Endothelial cell of umbilical vein (primary cell): ENCODE data around the gene ABCA7. TPM values are rescaled to one million over a fixed set of nuclear protein-coding genes. Genes with fewer than 3 reads are reported as not detected.

Experiments used
- BruUV-seq: library from RNA; stranded (reverse); fragments of 400-500 nt; replicated peaks from 2 replicates; lab custom pipeline; 2021; lab: Mats Ljungman, UMichigan
- CTCF ChIA-PET: fragments of 300-600, 350-600 bp; sonication (Branson Sonifier 250); formaldehyde crosslinking; loops from one replicate; lab custom pipeline; 2021; ENCODE audit warnings: antibody characterized with exemption, inconsistent platforms; lab: Charles Lee
- POLR2A ChIA-PET: fragments of 300-600, 350-600 bp; sonication (Branson Sonifier 250); formaldehyde crosslinking; loops from one replicate; lab custom pipeline; 2021; ENCODE audit warnings: antibody characterized with exemption, inconsistent platforms; lab: Charles Lee
- DNase-seq: peaks from one replicate; pipeline ENCODE4 v3.0.0-alpha.2; 2011; ENCODE audit warnings: low read depth, low spot score
- FAIRE-seq: peaks from 2 replicates; lab custom pipeline; 2011; peaks lifted over from hg19 to GRCh38; lab: Jason Lieb, UNC
- H2AFZ ChIP-seq: 2 replicates; pipeline ENCODE4 v1.6.0; 2012; ENCODE audit warnings: low read depth, low read length, control low read depth, inconsistent platforms
- H3K27ac ChIP-seq: 2 replicates; pipeline ENCODE4 v1.5.1; 2011; ENCODE audit warnings: low read depth, mild to moderate bottlenecking, control low read depth, low read length, moderate library complexity; ENCODE audit not compliant: insufficient read depth
- H3K27me3 ChIP-seq, 2 experiments: 2 replicates each; pipeline versions ENCODE4 v1.6.0 to v1.6.1; 2011; ENCODE audit warnings: low read length in 2 of 2, mixed read lengths in 1 of 2; ENCODE audit not compliant: control insufficient read depth in 2 of 2, insufficient read depth in 2 of 2
- H3K36me3 ChIP-seq, 2 experiments: 2 replicates in 1 of 2; 3 replicates in 1 of 2; pipeline ENCODE4 v1.5.1; 2011; ENCODE audit warnings: low read length in 2 of 2, mild to moderate bottlenecking in 1 of 2, moderate library complexity in 1 of 2; ENCODE audit not compliant: control insufficient read depth in 2 of 2, insufficient read depth in 2 of 2; ENCODE audit errors: extremely low read depth in 1 of 2
- H3K4me1 ChIP-seq: 3 replicates; pipeline ENCODE4 v1.5.1; 2011; ENCODE audit warnings: mild to moderate bottlenecking, low read length; ENCODE audit not compliant: control insufficient read depth, insufficient read depth; ENCODE audit errors: extremely low read depth
- H3K4me2 ChIP-seq: 2 replicates; pipeline ENCODE4 v1.6.1; 2011; ENCODE audit warnings: low read length, control low read depth, mixed read lengths; ENCODE audit not compliant: insufficient read depth
- H3K4me3 ChIP-seq, 3 experiments: fragments of 200-600 bp in 1 of 3; sonication (generic), shearing (Covaris generic) in 1 of 3; replicated peaks in 1 of 3; 2 replicates each; pipeline ENCODE4 v1.5.1; 2011 to 2016; ENCODE audit warnings: control low read depth in 3 of 3, low read length in 3 of 3, mild to moderate bottlenecking in 2 of 3, inconsistent platforms in 1 of 3, low read depth in 1 of 3, moderate library complexity in 1 of 3; ENCODE audit not compliant: insufficient read depth in 1 of 3
- H3K79me2 ChIP-seq: 2 replicates; pipeline ENCODE4 v1.6.0; 2012; ENCODE audit warnings: low read length, inconsistent platforms; ENCODE audit not compliant: control insufficient read depth, insufficient read depth
- H3K9ac ChIP-seq: replicated peaks from 2 replicates; pipeline ENCODE3; 2011; ENCODE audit warnings: low read length, control low read depth; ENCODE audit not compliant: insufficient read depth; ENCODE audit errors: extremely low read depth
- H3K9me1 ChIP-seq: replicated peaks from 3 replicates; pipeline ENCODE4 v1.6.0; 2011; ENCODE audit warnings: mild to moderate bottlenecking, low read length; ENCODE audit not compliant: control insufficient read depth, insufficient read depth; ENCODE audit errors: extremely low read depth
- H3K9me3 ChIP-seq: replicated peaks from 2 replicates; pipeline ENCODE4 v1.5.1; 2012; ENCODE audit warnings: low read length, inconsistent platforms; ENCODE audit not compliant: control insufficient read depth, insufficient read depth
- H4K20me1 ChIP-seq: replicated peaks from 2 replicates; pipeline ENCODE3; 2011; ENCODE audit warnings: mild to moderate bottlenecking, low read length; ENCODE audit not compliant: control insufficient read depth, insufficient read depth; ENCODE audit errors: extremely low read depth
- CTCF ChIP-seq, 2 donors: IDR thresholded peaks; 1 replicate in 1 of 2; 2 replicates in 1 of 2; pipeline ENCODE4 v1.5.1; 2011; ENCODE audit warnings: low read length in 2 of 2, mild to moderate bottlenecking in 2 of 2, moderate library complexity in 2 of 2, control low read depth in 1 of 2, inconsistent platforms in 1 of 2, low read depth in 1 of 2; ENCODE audit not compliant: insufficient read depth in 1 of 2; ENCODE audit errors: extremely low read depth in 1 of 2
- EZH2 ChIP-seq: IDR thresholded peaks from 2 replicates; pipeline ENCODE4 v1.6.1; 2012; ENCODE audit warnings: borderline replicate concordance, low read depth, mild to moderate bottlenecking, moderate library complexity, low read length, inconsistent platforms; ENCODE audit not compliant: severe bottlenecking
- FOS ChIP-seq: IDR thresholded peaks from 2 replicates; pipeline ENCODE4 v1.6.1; 2011; ENCODE audit warnings: mild to moderate bottlenecking, low read length, moderate library complexity, borderline replicate concordance; ENCODE audit not compliant: insufficient read depth
- GATA2 ChIP-seq: IDR thresholded peaks from 2 replicates; pipeline ENCODE4 v1.7.0; 2011; ENCODE audit warnings: low read depth, mild to moderate bottlenecking, moderate library complexity, mixed read lengths, low read length; ENCODE audit not compliant: insufficient read length, insufficient read depth
- JUN ChIP-seq: IDR thresholded peaks from 2 replicates; pipeline ENCODE4 v1.6.1; 2011; ENCODE audit warnings: borderline replicate concordance, low read depth; ENCODE audit not compliant: insufficient read length, insufficient read depth
- MAX ChIP-seq: IDR thresholded peaks from 2 replicates; pipeline ENCODE4 v1.6.1; 2011; ENCODE audit not compliant: insufficient read depth, insufficient read length
- MYC ChIP-seq: IDR thresholded peaks from one replicate; pipeline ENCODE4 v1.6.1; 2011; ENCODE audit warnings: mild to moderate bottlenecking, low read depth, low read length
- POLR2A ChIP-seq: IDR thresholded peaks from 2 replicates; pipeline ENCODE4 v1.6.1; 2012; ENCODE audit warnings: low read depth, mild to moderate bottlenecking, control low read depth, low read length
- POLR2AphosphoS5 ChIP-seq: IDR thresholded peaks from 2 replicates; pipeline ENCODE4 v1.6.1; 2012; ENCODE audit warnings: low read depth, mild to moderate bottlenecking, control low read depth, low read length, moderate library complexity; ENCODE audit not compliant: insufficient read depth
- dilution Hi-C: fragments of 300-500 bp; cut with MboI; formaldehyde crosslinking; loops from one replicate; pipeline ENCODE4 v1.15.0; 2019; ENCODE audit warnings: low sequenced_read_pairs; ENCODE audit not compliant: extremely low pct_ligation_motif_present
- intact Hi-C: fragments of 100-400 bp; cut with micrococcal nuclease; formaldehyde crosslinking; loops from one replicate; pipeline ENCODE4 v1.10.0; 2022
- polyA plus RNA-seq, 4 experiments: library from polyadenylated mRNA; depleted of rRNA in 3 of 4; stranded (reverse) in 3 of 4; unstranded in 1 of 4; fragments of >200 nt; gene quantifications; 2 replicates each; pipeline versions ENCODE4 v1.2.1 to v1.2.3, GENCODE V29; 2011 to 2012; ENCODE audit warnings: missing spikeins in 1 of 4
- total RNA-seq: library from RNA; stranded (reverse); gene quantifications from 2 replicates; pipeline ENCODE4 v1.2.3, GENCODE V29; 2021

The ABCA7 gene
- total and polyA plus RNA-seq, 2 donors (not counting 3 experiments of a cell fraction or from before 2014, with no cell fraction given): 5.7 to 9.8 TPM

GRCh38 chr19:1089891-1090290 is 50.0 kb downstream of the ABCA7 start:
- CTCF ChIA-PET: no interaction called here
- BruUV-seq: no TSS peak
- POLR2A ChIA-PET: no interaction called here
- no peak overlapping the region for H3K27ac ChIP-seq
- no peaks in the 10 kb centered on the region for H3K9me1 ChIP-seq
- DNase-seq (no peak), FAIRE-seq (no peak)
- H3K4me2 ChIP-seq: no peak overlapping the region
- peaks cover 10% of the 10 kb centered on the region for H3K4me1 ChIP-seq
- H3K27me3 ChIP-seq: no peaks in the 10 kb centered on the region
- dilution Hi-C loops (no loop called here), intact Hi-C loops (no loop called here)
- no peaks in the 10 kb centered on the region for H3K9me3 ChIP-seq
- no peak overlapping the region for H2AFZ ChIP-seq
- no peak overlapping the region for H3K4me3 ChIP-seq
- peaks cover 9 to 26% of the 10 kb centered on the region in 2 experiments for H3K36me3 ChIP-seq
- TF ChIP-seq EZH2 (no peak), FOS (no peak), MAX (no peak), POLR2A (no peak)
- H4K20me1 ChIP-seq: no peaks in the 10 kb centered on the region
- peaks cover 20% of the 10 kb centered on the region for H3K79me2 ChIP-seq
- no peak overlapping the region for H3K9ac ChIP-seq

- FAIRE-seq (no peak), DNase-seq (no peak)
- no peaks in the 10 kb centered on the region for H3K9me1 ChIP-seq
- TF ChIP-seq JUN (no peak), POLR2AphosphoS5 (no peak), EZH2 (no peak), POLR2A (no peak), GATA2 (no peak), CTCF (IDR thresholded peaks at IDR 0.05; ENCODE audit: extremely low read depth in 1 of 2, insufficient read depth in 1 of 2, low read depth in 1 of 2, low read length in 2 of 2) (no peak), MYC (no peak), MAX (no peak), FOS (no peak)
- no peaks in the 10 kb centered on the region for H3K9me3 ChIP-seq
- no peak overlapping the region for H3K9ac ChIP-seq
- H3K27me3 ChIP-seq: no peaks in the 10 kb centered on the region
- CTCF ChIA-PET: no interaction called here
- H4K20me1 ChIP-seq: no peaks in the 10 kb centered on the region
- BruUV-seq: no TSS peak
- intact Hi-C loops: no loop called here
- H3K4me1 ChIP-seq: peaks cover 10% of the 10 kb centered on the region
- no peak overlapping the region for H3K27ac ChIP-seq
- peaks cover 9 to 26% of the 10 kb centered on the region in 2 experiments for H3K36me3 ChIP-seq
- peaks cover 22% of the 10 kb centered on the region for H3K79me2 ChIP-seq
- H2AFZ ChIP-seq: no peak overlapping the region
- no peak overlapping the region for H3K4me2 ChIP-seq
- POLR2A ChIA-PET: no interaction called here
- dilution Hi-C loops: no loop called here
- no peak overlapping the region for H3K4me3 ChIP-seq
Measured at GRCh38 chr19:1090731-1091543, 51.0 kb downstream of the ABCA7 start.
